AG04449 (cell line): Measurements from ENCODE around the gene USP24.

Source experiments
- CTCF ChIA-PET: fragments of 350-600 bp; formaldehyde crosslinking; extraction: SDS; loops from one replicate; lab custom pipeline; 2021; ENCODE audit warnings: antibody characterized with exemption; lab: Yijun Ruan, JAX
- POLR2A ChIA-PET: fragments of 400-600, 350-600 bp; formaldehyde crosslinking; extraction: SDS; loops from one replicate; lab custom pipeline; 2020; ENCODE audit warnings: antibody characterized with exemption, inconsistent platforms; lab: Yijun Ruan, JAX
- DNase-seq: peaks from one replicate; pipeline ENCODE4 v3.0.0-alpha.2; 2010; ENCODE audit warnings: low read depth, low spot score
- H3K4me3 ChIP-seq: 2 replicates; pipeline ENCODE4 v1.5.1; 2011; ENCODE audit warnings: low read depth, mild to moderate bottlenecking, control low read depth, low read length
- CTCF ChIP-seq: IDR thresholded peaks from one replicate; pipeline ENCODE4 v1.5.1; 2011; ENCODE audit warnings: mild to moderate bottlenecking, moderate library complexity, low read length, control low read depth, inconsistent platforms; ENCODE audit not compliant: insufficient read depth; ENCODE audit errors: missing control alignments

USP24 gene

GRCh38 chr1:55156093-55156492, 59.1 kb downstream of the USP24 start:
- TF ChIP-seq CTCF, result no peak
- DNase-seq, result peak; percentile 59
- POLR2A ChIA-PET, result no interaction called here
- H3K4me3 ChIP-seq, result no peak overlapping the region
- CTCF ChIA-PET, result interaction anchor here (1.4 to 3.1 kb wide), 2 partner anchors 13 to 121 kb away, joined by 4 to 11 read pairs; no protein-coding TSS in a partner anchor

GRCh38 chr1:55155522-55155921, 59.6 kb downstream of the USP24 start:
- DNase-seq, result no peak
- ChIA-PET CTCF (interaction anchor here (1.4 to 3.1 kb wide), 2 partner anchors 12 to 122 kb away, joined by 4 to 11 read pairs; no protein-coding TSS in a partner anchor), POLR2A (no interaction called here)

GRCh38 chr1:55154616-55155015, 60.5 kb downstream of the USP24 start:
- TF ChIP-seq CTCF, result no peak
- ChIA-PET POLR2A (no interaction called here), CTCF (interaction anchor here (1.2 to 3.2 kb wide), 4 partner anchors 11 to 1667 kb away, joined by 4 to 17 read pairs (median 12); no protein-coding TSS in a partner anchor)
- DNase-seq, result no peak
- H3K4me3 ChIP-seq, result no peak overlapping the region

More at GRCh38 chr1:55155522-55155921, 59.6 kb downstream of the USP24 start:
- H3K4me3 ChIP-seq, result no peak overlapping the region
- TF ChIP-seq CTCF, result no peak

- ChIA-PET POLR2A (no interaction called here), CTCF (interaction anchor here (0.8 to 3.2 kb wide), 5 partner anchors 10 to 125 kb away, joined by 3 to 17 read pairs (median 3); no protein-coding TSS in a partner anchor)
- H3K4me3 ChIP-seq, result no peak overlapping the region
- no peak for TF ChIP-seq CTCF
- DNase-seq, result no peak
Measured at GRCh38 chr1:55153031-55153430, 62.1 kb downstream of the USP24 start.

- ChIA-PET CTCF (interaction anchor here (2.9 kb wide), 1 partner anchor 11 kb away, joined by 19 read pairs; no protein-coding TSS in a partner anchor), POLR2A (no interaction called here)
- DNase-seq, result no peak
- no peak for TF ChIP-seq CTCF
- H3K4me3 ChIP-seq, result no peak overlapping the region
Measured at GRCh38 chr1:55150880-55151588, 64.1 kb downstream of the USP24 start.

- TF ChIP-seq CTCF, result no peak
- H3K4me3 ChIP-seq, result no peak overlapping the region
- DNase-seq, result no peak
- ChIA-PET CTCF (interaction anchor here (1.0 to 3.8 kb wide), 6 partner anchors 8 to 132 kb away, joined by 3 to 30 read pairs (median 4); no protein-coding TSS in a partner anchor), POLR2A (no interaction called here)
Measured at GRCh38 chr1:55148676-55149075, 66.5 kb downstream of the USP24 start.
